HG03565 (cell line): ENCODE measurements around the gene SASH3.
A peak's percentile ranks its signal among the peaks of the same experiment; 100 is the strongest.

Source experiments
- ATAC-seq: cut with Tn5 transposase; IDR thresholded peaks from one replicate; pipeline ENCODE4 v1.9.1; 2021; ENCODE audit warnings: mild to moderate bottlenecking, moderate library complexity; ENCODE audit not compliant: unreplicated experiment

Gene SASH3

GRCh38 chrX:129755779-129756650 is 23.7 kb upstream of the SASH3 start:
- no peak for ATAC-seq

- no peak for ATAC-seq
Measured at GRCh38 chrX:129759576-129760061, 20.1 kb upstream of the SASH3 start.

- ATAC-seq, result no peak
Measured at GRCh38 chrX:129760155-129760554, 19.6 kb upstream of the SASH3 start.

GRCh38 chrX:129760981-129761380 is 18.8 kb upstream of the SASH3 start:
- no peak for ATAC-seq

GRCh38 chrX:129761596-129761995 is 18.2 kb upstream of the SASH3 start:
- ATAC-seq, result no peak

GRCh38 chrX:129762448-129762847 is 17.3 kb upstream of the SASH3 start:
- ATAC-seq, result no peak

- ATAC-seq, result no peak
Measured at GRCh38 chrX:129763666-129764065, 16.1 kb upstream of the SASH3 start.

- ATAC-seq, result no peak
Measured at GRCh38 chrX:129768186-129768585, 11.6 kb upstream of the SASH3 start.

- no peak for ATAC-seq
Measured at GRCh38 chrX:129768586-129769466, 10.9 kb upstream of the SASH3 start.

GRCh38 chrX:129769467-129770154 is 10.1 kb upstream of the SASH3 start:
- peak; percentile 44 for ATAC-seq

GRCh38 chrX:129771266-129771995 is 8.3 kb upstream of the SASH3 start:
- no peak for ATAC-seq

GRCh38 chrX:129772796-129773431 is 6.8 kb upstream of the SASH3 start:
- peak; percentile 58 for ATAC-seq

GRCh38 chrX:129773649-129774458 is 5.9 kb upstream of the SASH3 start:
- no peak for ATAC-seq

- ATAC-seq, result no peak
Measured at GRCh38 chrX:129777218-129778030, 2.3 kb upstream of the SASH3 start.

- no peak for ATAC-seq
Measured at GRCh38 chrX:129779086-129779672, 570 bp upstream of the SASH3 start.

- no peak for ATAC-seq
Measured at GRCh38 chrX:129780441-129781105, 824 bp downstream of the SASH3 start.

- peak; percentile 58 for ATAC-seq
Measured at GRCh38 chrX:129781134-129781672, 1.5 kb downstream of the SASH3 start.
